SU-DHL-6 (cell line): ENCODE results near the gene TMEM248.

Experiments
- EZH2phosphoT487 ChIP-seq: fragments of 200-600 bp; sonication (generic), shearing (Covaris generic); conservative IDR thresholded peaks from 2 replicates; pipeline ENCODE4 v1.6.1; 2018; ENCODE audit warnings: mild to moderate bottlenecking, antibody characterized with exemption, low read length, moderate library complexity, mixed read lengths
- TF ChIP-seq, protein P1 (sequence below): fragments of 200-600 bp; sonication (generic); IDR thresholded peaks from one replicate; pipeline ENCODE4 v1.5.1; 2017; ENCODE audit warnings: antibody characterized with exemption, mild to moderate bottlenecking, low read length, moderate library complexity; ENCODE audit not compliant: insufficient read depth, poor library complexity, severe bottlenecking

DNA sequence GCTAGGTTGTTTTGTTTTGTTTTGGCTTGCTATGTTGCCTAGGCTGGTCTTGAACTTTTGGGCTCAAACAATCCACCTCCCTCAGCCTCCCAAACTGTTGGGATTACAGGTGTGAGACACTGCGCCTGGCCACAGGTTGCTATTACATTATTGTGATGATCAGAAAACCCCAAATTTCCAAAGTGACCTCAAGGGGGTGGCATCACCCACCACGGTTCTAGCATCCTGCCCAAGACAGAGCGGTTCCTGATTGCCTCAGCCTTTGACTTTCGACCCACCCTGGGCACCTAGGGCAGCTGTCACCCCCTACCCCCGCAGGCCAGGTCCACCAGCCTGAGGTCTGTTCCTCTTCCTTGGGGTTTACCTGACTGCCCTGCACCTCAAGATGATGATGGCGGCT lies 46.0 kb downstream of the TMEM248 start:
- TF ChIP-seq, protein P1, sequence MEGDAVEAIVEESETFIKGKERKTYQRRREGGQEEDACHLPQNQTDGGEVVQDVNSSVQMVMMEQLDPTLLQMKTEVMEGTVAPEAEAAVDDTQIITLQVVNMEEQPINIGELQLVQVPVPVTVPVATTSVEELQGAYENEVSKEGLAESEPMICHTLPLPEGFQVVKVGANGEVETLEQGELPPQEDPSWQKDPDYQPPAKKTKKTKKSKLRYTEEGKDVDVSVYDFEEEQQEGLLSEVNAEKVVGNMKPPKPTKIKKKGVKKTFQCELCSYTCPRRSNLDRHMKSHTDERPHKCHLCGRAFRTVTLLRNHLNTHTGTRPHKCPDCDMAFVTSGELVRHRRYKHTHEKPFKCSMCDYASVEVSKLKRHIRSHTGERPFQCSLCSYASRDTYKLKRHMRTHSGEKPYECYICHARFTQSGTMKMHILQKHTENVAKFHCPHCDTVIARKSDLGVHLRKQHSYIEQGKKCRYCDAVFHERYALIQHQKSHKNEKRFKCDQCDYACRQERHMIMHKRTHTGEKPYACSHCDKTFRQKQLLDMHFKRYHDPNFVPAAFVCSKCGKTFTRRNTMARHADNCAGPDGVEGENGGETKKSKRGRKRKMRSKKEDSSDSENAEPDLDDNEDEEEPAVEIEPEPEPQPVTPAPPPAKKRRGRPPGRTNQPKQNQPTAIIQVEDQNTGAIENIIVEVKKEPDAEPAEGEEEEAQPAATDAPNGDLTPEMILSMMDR: no peak
- no peak for TF ChIP-seq EZH2phosphoT487
